ENCODE data around the gene COLEC11.

The COLEC11 gene

GRCh38 chr2:3647246-3647645, 52.3 kb downstream of the COLEC11 start:
- TF ChIP-seq CEBPB (IDR thresholded peaks at IDR 0.05) = no peak
- no peak for TF ChIP-seq EGR1 (IDR thresholded peaks at IDR 0.05)
- no peak for TF ChIP-seq TCF12 (IDR thresholded peaks at IDR 0.05; ENCODE audit: low read depth)
- TF ChIP-seq REST (IDR thresholded peaks at IDR 0.05; ENCODE audit: low read depth) = no peak
- no peak for TF ChIP-seq FOXM1 (IDR thresholded peaks at IDR 0.05; ENCODE audit: borderline replicate concordance, low read depth)
- no peak for TF ChIP-seq EP300 (IDR thresholded peaks at IDR 0.05; ENCODE audit: borderline replicate concordance)
- TF ChIP-seq TEAD4 (IDR thresholded peaks at IDR 0.05) = no peak
- TF ChIP-seq MAX (IDR thresholded peaks at IDR 0.05) = no peak
- no peak for TF ChIP-seq RAD21 (IDR thresholded peaks at IDR 0.05; ENCODE audit: low read depth)
- TF ChIP-seq NFIC (IDR thresholded peaks at IDR 0.05) = no peak

- no peak for TF ChIP-seq FOXM1 (IDR thresholded peaks at IDR 0.05; ENCODE audit: borderline replicate concordance, low read depth)
- TF ChIP-seq USF1 (IDR thresholded peaks at IDR 0.05) = no peak
- TF ChIP-seq EGR1 (IDR thresholded peaks at IDR 0.05) = no peak
- TF ChIP-seq REST (IDR thresholded peaks at IDR 0.05; ENCODE audit: low read depth) = no peak
- no peak for TF ChIP-seq CEBPB (IDR thresholded peaks at IDR 0.05)
- TF ChIP-seq YY1 (IDR thresholded peaks at IDR 0.05; ENCODE audit: low read depth) = no peak
- no peak for TF ChIP-seq TEAD4 (IDR thresholded peaks at IDR 0.05)
- TF ChIP-seq NFIC (IDR thresholded peaks at IDR 0.05) = no peak
- TF ChIP-seq MAX (IDR thresholded peaks at IDR 0.05) = no peak
- TF ChIP-seq ZBTB7A (IDR thresholded peaks at IDR 0.05; ENCODE audit: low read depth) = no peak
- no peak for TF ChIP-seq TAF1 (IDR thresholded peaks at IDR 0.05; ENCODE audit: low read depth)
- TF ChIP-seq TCF12 (IDR thresholded peaks at IDR 0.05; ENCODE audit: low read depth) = no peak
- TF ChIP-seq CREB1 (IDR thresholded peaks at IDR 0.05; ENCODE audit: low read depth) = no peak
- TF ChIP-seq RAD21 (IDR thresholded peaks at IDR 0.05; ENCODE audit: low read depth) = no peak
Observed at GRCh38 chr2:3647831-3648651, 53.1 kb downstream of the COLEC11 start.

- TF ChIP-seq TAF1 (IDR thresholded peaks at IDR 0.05; ENCODE audit: low read depth) (no peak), EP300 (IDR thresholded peaks at IDR 0.05; ENCODE audit: borderline replicate concordance) (no peak), CEBPB (IDR thresholded peaks at IDR 0.05) (no peak), MAX (IDR thresholded peaks at IDR 0.05) (no peak), RAD21 (IDR thresholded peaks at IDR 0.05; ENCODE audit: low read depth) (no peak), REST (IDR thresholded peaks at IDR 0.05; ENCODE audit: low read depth) (no peak), CREB1 (IDR thresholded peaks at IDR 0.05; ENCODE audit: low read depth) (no peak), NFIC (IDR thresholded peaks at IDR 0.05) (no peak)
Observed at GRCh38 chr2:3648652-3649177, 53.8 kb downstream of the COLEC11 start.

GRCh38 chr2:3649581-3649980, 54.7 kb downstream of the COLEC11 start:
- no peak for TF ChIP-seq MAX (IDR thresholded peaks at IDR 0.05)
- no peak for TF ChIP-seq USF1 (IDR thresholded peaks at IDR 0.05)
- TF ChIP-seq CREB1 (IDR thresholded peaks at IDR 0.05; ENCODE audit: low read depth) = no peak
- TF ChIP-seq CEBPB (IDR thresholded peaks at IDR 0.05) = no peak
- TF ChIP-seq EGR1 (IDR thresholded peaks at IDR 0.05) = no peak
- no peak for TF ChIP-seq ZBTB7A (IDR thresholded peaks at IDR 0.05; ENCODE audit: low read depth)
- TF ChIP-seq REST (IDR thresholded peaks at IDR 0.05; ENCODE audit: low read depth) = no peak
- no peak for TF ChIP-seq EP300 (IDR thresholded peaks at IDR 0.05; ENCODE audit: borderline replicate concordance)
- TF ChIP-seq RAD21 (IDR thresholded peaks at IDR 0.05; ENCODE audit: low read depth) = no peak
- no peak for TF ChIP-seq TAF1 (IDR thresholded peaks at IDR 0.05; ENCODE audit: low read depth)
- TF ChIP-seq NFIC (IDR thresholded peaks at IDR 0.05) = no peak
- TF ChIP-seq FOXM1 (IDR thresholded peaks at IDR 0.05; ENCODE audit: borderline replicate concordance, low read depth) = no peak
- no peak for TF ChIP-seq TEAD4 (IDR thresholded peaks at IDR 0.05)
